GM19099 (cell line): Measurements from ENCODE around the gene DGCR6L.

Source experiments
- POLR2A ChIP-seq: IDR thresholded peaks from 3 replicates; pipeline ENCODE4 v1.6.1; 2011; ENCODE audit warnings: low read depth; ENCODE audit not compliant: insufficient read length; ENCODE audit errors: extremely low read depth

DGCR6L gene

GRCh38 chr22:20299746-20300136, 20.1 kb downstream of the DGCR6L start:
- TF ChIP-seq POLR2A, result no peak

GRCh38 chr22:20298803-20299745, 20.8 kb downstream of the DGCR6L start:
- no peak for TF ChIP-seq POLR2A

GRCh38 chr22:20298110-20298802, 21.6 kb downstream of the DGCR6L start:
- TF ChIP-seq POLR2A, result no peak

GRCh38 chr22:20297414-20298109, 22.3 kb downstream of the DGCR6L start:
- no peak for TF ChIP-seq POLR2A

GRCh38 chr22:20296598-20296997, 23.3 kb downstream of the DGCR6L start:
- no peak for TF ChIP-seq POLR2A

GRCh38 chr22:20295262-20296064, 24.4 kb downstream of the DGCR6L start:
- TF ChIP-seq POLR2A, result no peak

GRCh38 chr22:20292673-20293232, 27.1 kb downstream of the DGCR6L start:
- TF ChIP-seq POLR2A, result no peak

GRCh38 chr22:20292108-20292507, 27.8 kb downstream of the DGCR6L start:
- no peak for TF ChIP-seq POLR2A

GRCh38 chr22:20291604-20292063, 28.2 kb downstream of the DGCR6L start:
- no peak for TF ChIP-seq POLR2A

GRCh38 chr22:20291249-20291586, 28.6 kb downstream of the DGCR6L start:
- TF ChIP-seq POLR2A, result no peak

- no peak for TF ChIP-seq POLR2A
Observed at GRCh38 chr22:20290578-20291248, 29.1 kb downstream of the DGCR6L start.

GRCh38 chr22:20290045-20290392, 29.8 kb downstream of the DGCR6L start:
- no peak for TF ChIP-seq POLR2A

- no peak for TF ChIP-seq POLR2A
Observed at GRCh38 chr22:20284471-20285086, 35.3 kb downstream of the DGCR6L start.

GRCh38 chr22:20283674-20284066, 36.2 kb downstream of the DGCR6L start:
- TF ChIP-seq POLR2A, result no peak
